Liver (tissue), 9 donors: ENCODE results near the gene PARP8. TPM values are rescaled to one million over a fixed set of nuclear protein-coding genes. Genes with fewer than 3 reads are reported as not detected.

ENCODE experiments used
- DNase-seq: peaks from one replicate; pipeline ENCODE4 v3.0.0-alpha.2; 2017; ENCODE audit warnings: low spot score
- H3K27ac ChIP-seq, 2 donors: one replicate each; pipeline ENCODE4 v1.7.0; 2013; ENCODE audit warnings: inconsistent platforms in 2 of 2, low read length in 2 of 2, control low read depth in 1 of 2, low read depth in 1 of 2, mild to moderate bottlenecking in 1 of 2
- H3K27me3 ChIP-seq, 4 donors: one replicate each; pipeline versions ENCODE4 v1.6.1 to v1.7.0; 2013; ENCODE audit warnings: low read length in 3 of 4, inconsistent platforms in 1 of 4, mild to moderate bottlenecking in 1 of 4, moderate library complexity in 1 of 4; ENCODE audit not compliant: control insufficient read depth in 4 of 4, insufficient read depth in 4 of 4
- H3K36me3 ChIP-seq, 4 donors: one replicate each; pipeline versions ENCODE4 v1.6.1 to v1.7.0; 2013; ENCODE audit warnings: low read length in 3 of 4, mild to moderate bottlenecking in 3 of 4, low read depth in 1 of 4, moderate library complexity in 1 of 4; ENCODE audit not compliant: control insufficient read depth in 4 of 4, insufficient read depth in 3 of 4
- H3K4me1 ChIP-seq, 4 donors: one replicate each; pipeline versions ENCODE4 v1.6.1 to v1.7.0; 2013; ENCODE audit warnings: low read length in 3 of 4, mild to moderate bottlenecking in 3 of 4, moderate library complexity in 1 of 4; ENCODE audit not compliant: control insufficient read depth in 4 of 4, insufficient read depth in 4 of 4
- H3K4me3 ChIP-seq, 3 donors: one replicate each; pipeline versions ENCODE4 v1.6.1 to v1.7.0; 2013; ENCODE audit warnings: low read length in 3 of 3, control low read depth in 1 of 3, low read depth in 1 of 3, mild to moderate bottlenecking in 1 of 3
- H3K9ac ChIP-seq, 2 donors: one replicate each; pipeline ENCODE4 v1.7.0; 2013; ENCODE audit warnings: low read length in 2 of 2, mild to moderate bottlenecking in 2 of 2, moderate library complexity in 2 of 2, control low read depth in 1 of 2, low read depth in 1 of 2
- H3K9me3 ChIP-seq, 4 donors: one replicate each; pipeline versions ENCODE4 v1.6.1 to v1.7.0; 2013; ENCODE audit warnings: low read length in 3 of 4; ENCODE audit not compliant: control insufficient read depth in 4 of 4
- FOXA1 ChIP-seq: IDR thresholded peaks from 2 replicates; pipeline ENCODE4 v1.6.1; 2016; ENCODE audit warnings: antibody characterized with exemption
- FOXA2 ChIP-seq: IDR thresholded peaks from 2 replicates; pipeline ENCODE4 v1.6.1; 2016; ENCODE audit warnings: antibody characterized with exemption
- GABPA ChIP-seq, 2 donors: IDR thresholded peaks in 1 of 2; conservative IDR thresholded peaks in 1 of 2; 2 replicates each; pipeline ENCODE4 v1.6.1; 2016; ENCODE audit warnings: antibody characterized with exemption in 2 of 2, mild to moderate bottlenecking in 1 of 2, moderate library complexity in 1 of 2
- HNF4A ChIP-seq, 2 donors: conservative IDR thresholded peaks; 2 replicates each; pipeline ENCODE4 v1.6.1; 2016; ENCODE audit warnings: antibody characterized with exemption in 2 of 2, mild to moderate bottlenecking in 2 of 2
- JUND ChIP-seq, 2 donors: IDR thresholded peaks; 2 replicates each; pipeline ENCODE4 v1.6.1; 2016; ENCODE audit warnings: antibody characterized with exemption in 2 of 2
- NR2F2 ChIP-seq: IDR thresholded peaks from 2 replicates; pipeline ENCODE4 v1.6.1; 2016; ENCODE audit warnings: antibody characterized with exemption
- RAD21 ChIP-seq, 2 donors: IDR thresholded peaks; 2 replicates each; pipeline ENCODE4 v1.6.1; 2016; ENCODE audit warnings: antibody characterized with exemption in 2 of 2, mild to moderate bottlenecking in 2 of 2
- SP1 ChIP-seq: IDR thresholded peaks from 2 replicates; pipeline ENCODE4 v1.6.1; 2018; ENCODE audit warnings: antibody characterized with exemption, mild to moderate bottlenecking
- YY1 ChIP-seq: IDR thresholded peaks from 2 replicates; pipeline ENCODE4 v1.6.1; 2016; ENCODE audit warnings: antibody characterized with exemption, mild to moderate bottlenecking
- WGBS: extraction: QIAGEN DNeasy Blood & Tissue Kit; methylation state at CpG from one replicate; pipeline ENCODE4 v1.1.7; 2013; 5-methylcytosine and 5-hydroxymethylcytosine counted together
- polyA plus RNA-seq, 2 donors: library from polyadenylated mRNA; stranded (reverse) in 1 of 2; unstranded in 1 of 2; fragments of 200-250 nt in 1 of 2; fragments of >200 nt in 1 of 2; fragmentation: Nextera tagmentation in 1 of 2; extraction: Ambion mirVana in 1 of 2; gene quantifications; one replicate each; pipeline versions ENCODE4 v1.2.1 to v1.2.3, GENCODE V29; 2013 to 2015
- total RNA-seq, 2 donors: library from RNA; depleted of rRNA; stranded (reverse); fragments of >200 nt; gene quantifications; one replicate each; pipeline ENCODE4 v1.2.3, GENCODE V29; 2014
- TF ChIP-seq, protein P1 (sequence below): IDR thresholded peaks from 2 replicates; pipeline ENCODE4 v1.6.1; 2016; ENCODE audit warnings: antibody characterized with exemption
- TF ChIP-seq, protein P2 (sequence below): IDR thresholded peaks from 2 replicates; pipeline ENCODE4 v1.6.1; 2016; ENCODE audit warnings: antibody characterized with exemption, mild to moderate bottlenecking
- TF ChIP-seq, protein P3 (sequence below): fragments of 150-350 bp; IDR thresholded peaks from 2 replicates; pipeline ENCODE4 v1.5.1; 2017; ENCODE audit warnings: improper control_type of control experiment, low read depth, low read length; ENCODE audit not compliant: missing input control
- TF ChIP-seq, protein P4 (sequence below): IDR thresholded peaks from 2 replicates; pipeline ENCODE4 v1.6.1; 2016; ENCODE audit warnings: antibody characterized with exemption
- donor health status: healthy.
- donor health status: healthy.
- donor health status: healthy.
- donor health status: healthy.
- donor health status: healthy.

Gene PARP8
- total and polyA plus RNA-seq, 4 donors = 3.9 to 16.0 (median 7.1) TPM

DNA sequence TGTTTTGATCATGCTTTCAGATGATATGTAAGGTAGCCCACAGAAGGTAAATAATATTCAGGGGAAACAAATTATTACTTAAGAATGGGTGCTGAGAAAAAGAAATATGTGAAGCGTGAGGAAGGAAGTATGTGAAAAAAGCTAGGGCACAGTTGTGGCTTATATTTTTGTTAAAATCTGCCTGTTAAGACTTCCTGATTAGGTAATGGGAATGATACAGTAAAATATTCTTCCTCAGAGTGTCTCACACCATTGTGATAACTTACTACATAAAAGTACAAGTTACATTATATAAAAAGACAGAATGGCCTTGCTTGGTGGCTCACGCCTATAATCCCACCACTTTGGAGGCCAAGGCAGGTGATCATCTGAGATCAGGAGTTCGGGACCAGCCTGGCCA is 18.7 kb upstream of the PARP8 start:
- WGBS = 63% methylated on average over 3 of the region's 3 CpGs
- Histone ChIP-seq H3K4me3 (no peak overlapping the region), H3K27me3 (no peaks in the 10 kb centered on the region), H3K27ac (no peak overlapping the region), H3K4me1 (no peaks in the 10 kb centered on the region), H3K9ac (no peak overlapping the region), H3K36me3 (no peaks in the 10 kb centered on the region), H3K9me3 (no peaks in the 10 kb centered on the region)
- DNase-seq = no peak
- no peak for TF ChIP-seq NR2F2

DNA sequence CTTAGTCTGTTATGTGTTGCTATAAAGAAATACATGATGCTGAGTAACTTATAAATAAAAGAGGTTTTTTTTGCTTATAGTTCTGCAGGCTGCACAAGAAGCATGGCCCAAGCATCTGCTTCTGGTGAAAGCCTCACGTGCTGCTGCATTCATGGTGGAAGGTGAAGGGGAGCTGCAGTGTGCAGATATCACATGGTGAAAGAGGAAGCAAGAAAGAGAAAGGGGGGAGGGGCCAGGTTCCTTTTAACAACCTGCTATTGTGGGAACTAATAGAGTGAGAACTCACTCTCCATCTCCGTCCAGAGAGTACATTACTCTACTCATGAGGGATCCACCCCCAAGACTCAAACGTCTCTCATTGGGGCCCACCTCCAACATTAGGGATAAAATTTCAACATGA is 12.5 kb upstream of the PARP8 start:
- no peak for DNase-seq
- Histone ChIP-seq H3K4me3 (no peak overlapping the region), H3K27ac (no peak overlapping the region), H3K4me1 (no peaks in the 10 kb centered on the region), H3K9ac (no peak overlapping the region), H3K9me3 (no peaks in the 10 kb centered on the region), H3K36me3 (no peaks in the 10 kb centered on the region), H3K27me3 (no peaks in the 10 kb centered on the region)
- WGBS = 84% methylated on average over 3 of the region's 3 CpGs
- no peak for TF ChIP-seq YY1
- TF ChIP-seq RAD21 (IDR thresholded peaks at IDR 0.05) = no peak
- TF ChIP-seq, protein P1, sequence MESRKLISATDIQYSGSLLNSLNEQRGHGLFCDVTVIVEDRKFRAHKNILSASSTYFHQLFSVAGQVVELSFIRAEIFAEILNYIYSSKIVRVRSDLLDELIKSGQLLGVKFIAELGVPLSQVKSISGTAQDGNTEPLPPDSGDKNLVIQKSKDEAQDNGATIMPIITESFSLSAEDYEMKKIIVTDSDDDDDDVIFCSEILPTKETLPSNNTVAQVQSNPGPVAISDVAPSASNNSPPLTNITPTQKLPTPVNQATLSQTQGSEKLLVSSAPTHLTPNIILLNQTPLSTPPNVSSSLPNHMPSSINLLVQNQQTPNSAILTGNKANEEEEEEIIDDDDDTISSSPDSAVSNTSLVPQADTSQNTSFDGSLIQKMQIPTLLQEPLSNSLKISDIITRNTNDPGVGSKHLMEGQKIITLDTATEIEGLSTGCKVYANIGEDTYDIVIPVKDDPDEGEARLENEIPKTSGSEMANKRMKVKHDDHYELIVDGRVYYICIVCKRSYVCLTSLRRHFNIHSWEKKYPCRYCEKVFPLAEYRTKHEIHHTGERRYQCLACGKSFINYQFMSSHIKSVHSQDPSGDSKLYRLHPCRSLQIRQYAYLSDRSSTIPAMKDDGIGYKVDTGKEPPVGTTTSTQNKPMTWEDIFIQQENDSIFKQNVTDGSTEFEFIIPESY = no peak
- TF ChIP-seq HNF4A (conservative IDR thresholded peaks at IDR 0.05) = no peak
- TF ChIP-seq JUND (IDR thresholded peaks at IDR 0.05) = no peak
- TF ChIP-seq, protein P2, sequence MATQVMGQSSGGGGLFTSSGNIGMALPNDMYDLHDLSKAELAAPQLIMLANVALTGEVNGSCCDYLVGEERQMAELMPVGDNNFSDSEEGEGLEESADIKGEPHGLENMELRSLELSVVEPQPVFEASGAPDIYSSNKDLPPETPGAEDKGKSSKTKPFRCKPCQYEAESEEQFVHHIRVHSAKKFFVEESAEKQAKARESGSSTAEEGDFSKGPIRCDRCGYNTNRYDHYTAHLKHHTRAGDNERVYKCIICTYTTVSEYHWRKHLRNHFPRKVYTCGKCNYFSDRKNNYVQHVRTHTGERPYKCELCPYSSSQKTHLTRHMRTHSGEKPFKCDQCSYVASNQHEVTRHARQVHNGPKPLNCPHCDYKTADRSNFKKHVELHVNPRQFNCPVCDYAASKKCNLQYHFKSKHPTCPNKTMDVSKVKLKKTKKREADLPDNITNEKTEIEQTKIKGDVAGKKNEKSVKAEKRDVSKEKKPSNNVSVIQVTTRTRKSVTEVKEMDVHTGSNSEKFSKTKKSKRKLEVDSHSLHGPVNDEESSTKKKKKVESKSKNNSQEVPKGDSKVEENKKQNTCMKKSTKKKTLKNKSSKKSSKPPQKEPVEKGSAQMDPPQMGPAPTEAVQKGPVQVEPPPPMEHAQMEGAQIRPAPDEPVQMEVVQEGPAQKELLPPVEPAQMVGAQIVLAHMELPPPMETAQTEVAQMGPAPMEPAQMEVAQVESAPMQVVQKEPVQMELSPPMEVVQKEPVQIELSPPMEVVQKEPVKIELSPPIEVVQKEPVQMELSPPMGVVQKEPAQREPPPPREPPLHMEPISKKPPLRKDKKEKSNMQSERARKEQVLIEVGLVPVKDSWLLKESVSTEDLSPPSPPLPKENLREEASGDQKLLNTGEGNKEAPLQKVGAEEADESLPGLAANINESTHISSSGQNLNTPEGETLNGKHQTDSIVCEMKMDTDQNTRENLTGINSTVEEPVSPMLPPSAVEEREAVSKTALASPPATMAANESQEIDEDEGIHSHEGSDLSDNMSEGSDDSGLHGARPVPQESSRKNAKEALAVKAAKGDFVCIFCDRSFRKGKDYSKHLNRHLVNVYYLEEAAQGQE = no peak
- TF ChIP-seq SP1 = no peak

DNA sequence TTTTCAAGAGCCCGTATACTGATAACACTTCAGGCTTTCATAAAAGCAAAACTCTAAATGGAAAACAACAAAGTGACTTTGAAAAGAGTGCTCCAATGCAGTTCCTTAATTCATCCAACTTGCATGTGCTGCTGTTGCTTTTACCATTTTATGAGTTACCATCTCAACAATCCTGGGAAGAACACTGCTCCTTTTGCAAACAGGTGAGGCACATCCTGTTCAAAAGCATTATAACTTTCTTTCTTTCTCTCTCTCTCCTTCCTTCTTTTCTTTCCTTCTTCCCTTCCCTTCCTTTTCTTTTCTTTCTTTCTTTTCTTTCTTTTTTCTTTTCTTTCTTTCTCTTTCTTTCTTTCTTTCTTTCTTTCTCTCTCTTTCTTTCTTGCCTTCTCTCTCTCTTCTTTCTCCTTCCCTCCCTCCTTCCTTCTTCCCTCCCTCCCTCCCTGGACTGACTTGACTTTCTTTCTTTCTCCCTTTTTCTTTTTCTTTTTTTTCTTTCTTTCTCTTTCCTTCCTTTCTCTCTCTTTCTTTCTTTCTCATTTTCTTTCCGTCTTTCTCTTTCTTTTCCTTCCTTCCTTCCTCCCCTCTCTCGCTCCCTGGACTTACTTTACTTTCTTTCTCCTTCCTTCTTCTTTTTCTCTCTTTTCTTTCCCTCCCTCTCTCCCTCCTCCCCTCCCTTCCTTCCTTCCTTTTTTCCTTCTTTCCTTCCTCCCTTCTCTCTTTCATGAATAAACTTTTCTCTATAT is 11.2 kb upstream of the PARP8 start:
- Histone ChIP-seq H3K4me1 (no peaks in the 10 kb centered on the region), H3K27ac (no peak overlapping the region), H3K9ac (no peak overlapping the region), H3K36me3 (no peaks in the 10 kb centered on the region), H3K27me3 (no peaks in the 10 kb centered on the region), H3K9me3 (no peaks in the 10 kb centered on the region), H3K4me3 (no peak overlapping the region)
- no peak for DNase-seq
- TF ChIP-seq, protein P2 = no peak
- TF ChIP-seq HNF4A (conservative IDR thresholded peaks at IDR 0.05) (no peak), FOXA2 (no peak), FOXA1 (no peak), SP1 (no peak), GABPA (IDR thresholded peaks at IDR 0.05 in 1 of 2, conservative IDR thresholded peaks at IDR 0.05 in 1 of 2) (no peak)
- TF ChIP-seq, protein P3, sequence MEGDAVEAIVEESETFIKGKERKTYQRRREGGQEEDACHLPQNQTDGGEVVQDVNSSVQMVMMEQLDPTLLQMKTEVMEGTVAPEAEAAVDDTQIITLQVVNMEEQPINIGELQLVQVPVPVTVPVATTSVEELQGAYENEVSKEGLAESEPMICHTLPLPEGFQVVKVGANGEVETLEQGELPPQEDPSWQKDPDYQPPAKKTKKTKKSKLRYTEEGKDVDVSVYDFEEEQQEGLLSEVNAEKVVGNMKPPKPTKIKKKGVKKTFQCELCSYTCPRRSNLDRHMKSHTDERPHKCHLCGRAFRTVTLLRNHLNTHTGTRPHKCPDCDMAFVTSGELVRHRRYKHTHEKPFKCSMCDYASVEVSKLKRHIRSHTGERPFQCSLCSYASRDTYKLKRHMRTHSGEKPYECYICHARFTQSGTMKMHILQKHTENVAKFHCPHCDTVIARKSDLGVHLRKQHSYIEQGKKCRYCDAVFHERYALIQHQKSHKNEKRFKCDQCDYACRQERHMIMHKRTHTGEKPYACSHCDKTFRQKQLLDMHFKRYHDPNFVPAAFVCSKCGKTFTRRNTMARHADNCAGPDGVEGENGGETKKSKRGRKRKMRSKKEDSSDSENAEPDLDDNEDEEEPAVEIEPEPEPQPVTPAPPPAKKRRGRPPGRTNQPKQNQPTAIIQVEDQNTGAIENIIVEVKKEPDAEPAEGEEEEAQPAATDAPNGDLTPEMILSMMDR = no peak
- TF ChIP-seq, protein P4, sequence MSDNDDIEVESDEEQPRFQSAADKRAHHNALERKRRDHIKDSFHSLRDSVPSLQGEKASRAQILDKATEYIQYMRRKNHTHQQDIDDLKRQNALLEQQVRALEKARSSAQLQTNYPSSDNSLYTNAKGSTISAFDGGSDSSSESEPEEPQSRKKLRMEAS = no peak
- 44% methylated on average over 3 of the region's 3 CpGs for WGBS
